IMR-90 (cell line): ENCODE data around the gene NKG7. TPM values are rescaled to one million over a fixed set of nuclear protein-coding genes. Genes with fewer than 3 reads are reported as not detected.

Experiments
- ATAC-seq: fragments of 200-7000 bp; cut with Tn5 transposase; 2 replicates; pipeline ENCODE4 v1.9.1; 2020; ENCODE audit warnings: low read depth, mild to moderate bottlenecking, moderate library complexity
- BruUV-seq: library from RNA; stranded (reverse); fragments of 400-500 nt; replicated peaks from 2 replicates; lab custom pipeline; 2021; lab: Mats Ljungman, UMichigan
- CTCF ChIA-PET: fragments of 300-600 bp; formaldehyde crosslinking; extraction: SDS; loops from one replicate; lab custom pipeline; 2021; ENCODE audit warnings: antibody characterized with exemption; lab: Yijun Ruan, JAX
- POLR2A ChIA-PET: fragments of 300-600 bp; sonication (Branson Sonifier 250); formaldehyde crosslinking; loops from one replicate; lab custom pipeline; 2022; ENCODE audit warnings: antibody characterized with exemption; ENCODE audit not compliant: unreplicated experiment; lab: Charles Lee
- DNase-seq: peaks from one replicate; pipeline ENCODE4 v3.0.0; 2013
- H2AFZ ChIP-seq: replicated peaks from 2 replicates; pipeline ENCODE3; 2013; ENCODE audit warnings: low read length, mild to moderate bottlenecking; ENCODE audit not compliant: poor library complexity
- H2AK5ac ChIP-seq: 2 replicates; pipeline ENCODE4 v1.6.1; 2013; ENCODE audit warnings: low read depth, low read length, inconsistent platforms
- H2AK9ac ChIP-seq: replicated peaks from 2 replicates; pipeline ENCODE3; 2013; ENCODE audit warnings: mild to moderate bottlenecking, low read depth, low read length, moderate library complexity; ENCODE audit not compliant: poor library complexity
- H2BK120ac ChIP-seq: 2 replicates; pipeline ENCODE4 v1.6.1; 2013; ENCODE audit warnings: low read depth, low read length, inconsistent platforms
- H2BK15ac ChIP-seq: 3 replicates; pipeline ENCODE4 v1.6.1; 2013; ENCODE audit warnings: low read depth, low read length, inconsistent platforms
- H2BK20ac ChIP-seq: 2 replicates; pipeline ENCODE4 v1.6.1; 2013; ENCODE audit warnings: low read depth, mild to moderate bottlenecking, inconsistent platforms, low read length, moderate library complexity
- H2BK5ac ChIP-seq: 2 replicates; pipeline ENCODE4 v1.6.1; 2013; ENCODE audit warnings: mild to moderate bottlenecking, low read depth, low read length, inconsistent platforms; ENCODE audit not compliant: poor library complexity, severe bottlenecking
- H3K14ac ChIP-seq: replicated peaks from 2 replicates; pipeline ENCODE4 v1.6.1; 2013; ENCODE audit warnings: low read depth, low read length, inconsistent platforms
- H3K18ac ChIP-seq: 2 replicates; pipeline ENCODE4 v1.6.1; 2013; ENCODE audit warnings: low read depth, low read length, control low read depth
- H3K23ac ChIP-seq: 2 replicates; pipeline ENCODE4 v1.6.1; 2013; ENCODE audit warnings: low read depth, low read length, inconsistent platforms
- H3K27ac ChIP-seq: 2 replicates; pipeline ENCODE4 v1.5.1; 2013; ENCODE audit warnings: mild to moderate bottlenecking, control low read depth, low read length; ENCODE audit not compliant: insufficient read depth
- H3K27me3 ChIP-seq: 2 replicates; pipeline ENCODE4 v1.6.1; 2013; ENCODE audit warnings: low read length; ENCODE audit not compliant: control insufficient read depth, insufficient read depth
- H3K36me3 ChIP-seq: 2 replicates; pipeline ENCODE4 v1.6.1; 2013; ENCODE audit warnings: low read length, mixed read lengths; ENCODE audit not compliant: control insufficient read depth, insufficient read depth
- H3K4ac ChIP-seq: 2 replicates; pipeline ENCODE4 v1.6.1; 2013; ENCODE audit warnings: low read depth, low read length, inconsistent platforms
- H3K4me1 ChIP-seq: 2 replicates; pipeline ENCODE4 v1.6.1; 2013; ENCODE audit warnings: low read length, mixed read lengths; ENCODE audit not compliant: control insufficient read depth, insufficient read depth
- H3K4me2 ChIP-seq: 2 replicates; pipeline ENCODE4 v1.6.1; 2013; ENCODE audit warnings: low read depth, mild to moderate bottlenecking, control low read depth, low read length, moderate library complexity
- H3K4me3 ChIP-seq: 2 replicates; pipeline ENCODE4 v1.5.1; 2013; ENCODE audit warnings: low read depth, mild to moderate bottlenecking, control low read depth, low read length, moderate library complexity; ENCODE audit not compliant: insufficient read depth
- H3K56ac ChIP-seq: 2 replicates; pipeline ENCODE4 v1.6.1; 2013; ENCODE audit warnings: low read length, inconsistent platforms; ENCODE audit not compliant: insufficient read depth; ENCODE audit errors: extremely low read depth
- H3K79me1 ChIP-seq, 2 experiments: 2 replicates each; pipeline ENCODE4 v1.6.1; 2013; ENCODE audit warnings: low read length in 2 of 2, inconsistent platforms in 1 of 2, low read depth in 1 of 2
- H3K9ac ChIP-seq: 2 replicates; pipeline ENCODE4 v1.6.1; 2013; ENCODE audit warnings: low read depth, low read length, control low read depth
- H3K9me1 ChIP-seq: 2 replicates; pipeline ENCODE4 v1.6.1; 2013; ENCODE audit warnings: low read length, inconsistent platforms; ENCODE audit not compliant: insufficient read depth
- H3K9me3 ChIP-seq: 2 replicates; pipeline ENCODE4 v1.6.1; 2013; ENCODE audit warnings: low read length; ENCODE audit not compliant: control insufficient read depth, insufficient read depth
- H4K20me1 ChIP-seq: 2 replicates; pipeline ENCODE4 v1.6.1; 2013; ENCODE audit warnings: low read length, inconsistent platforms; ENCODE audit not compliant: insufficient read depth
- H4K5ac ChIP-seq: 2 replicates; pipeline ENCODE4 v1.6.1; 2013; ENCODE audit warnings: mild to moderate bottlenecking, low read depth, low read length, control low read depth
- H4K8ac ChIP-seq, 2 experiments: 2 replicates each; pipeline ENCODE4 v1.6.1; 2013; ENCODE audit warnings: low read depth in 2 of 2, low read length in 2 of 2, control low read depth in 1 of 2, inconsistent platforms in 1 of 2
- H4K91ac ChIP-seq: 2 replicates; pipeline ENCODE4 v1.6.1; 2013; ENCODE audit warnings: low read depth, low read length, inconsistent platforms; ENCODE audit not compliant: insufficient read depth
- BHLHE40 ChIP-seq: fragments of 150-350 bp; IDR thresholded peaks from 2 replicates; pipeline ENCODE4 v1.6.1; 2016; ENCODE audit warnings: mild to moderate bottlenecking, low read depth, low read length
- MAZ ChIP-seq: IDR thresholded peaks from 2 replicates; pipeline ENCODE4 v1.6.1; 2012; ENCODE audit warnings: low read depth, mild to moderate bottlenecking, low read length, improper control_type of control experiment, moderate library complexity, borderline replicate concordance
- MXI1 ChIP-seq: IDR thresholded peaks from 2 replicates; pipeline ENCODE4 v1.6.1; 2012; ENCODE audit warnings: low read depth, mild to moderate bottlenecking, low read length, moderate library complexity, borderline replicate concordance
- RAD21 ChIP-seq: IDR thresholded peaks from 2 replicates; pipeline ENCODE4 v1.6.1; 2012; ENCODE audit warnings: low read length, improper control_type of control experiment
- WGBS, 2 experiments: methylation state at CpG; one replicate each; pipeline versions ENCODE4 v1.1.5 to v1.1.7; 2013; ENCODE audit warnings: missing lambda C conversion rate in 2 of 2; ENCODE audit not compliant: insufficient read length in 1 of 2; ENCODE audit errors: extremely low coverage in 2 of 2; 5-methylcytosine and 5-hydroxymethylcytosine counted together
- dilution Hi-C: fragments of 300-500 bp; cut with HindIII; formaldehyde crosslinking; loops from one replicate; pipeline ENCODE4 v1.14.3; 2018; ENCODE audit warnings: low sequenced_read_pairs; ENCODE audit not compliant: unreplicated experiment
- in situ Hi-C: fragments of 300-500 bp; cut with MboI; formaldehyde crosslinking; loops from 3 replicates; pipeline ENCODE4 v1.14.3; 2019; ENCODE audit warnings: low sequenced_read_pairs, inconsistent platforms, mixed read lengths
- intact Hi-C: fragments of 100-400 bp; cut with micrococcal nuclease; formaldehyde crosslinking; loops from 2 replicates; pipeline ENCODE4 v1.10.0; 2022
- polyA plus RNA-seq, 3 experiments: library from polyadenylated mRNA; depleted of rRNA; stranded (reverse); fragments of >200 nt; gene quantifications; 2 replicates each; pipeline ENCODE4 v1.2.3, GENCODE V29; 2012; ENCODE audit warnings: low replicate concordance in 1 of 3
- total RNA-seq: library from RNA; depleted of rRNA; stranded (reverse); fragments of >200 nt; gene quantifications from 2 replicates; pipeline ENCODE4 v1.2.3, GENCODE V29; 2012
- TF ChIP-seq, protein P1 (sequence below): fragments of 150-350 bp; IDR thresholded peaks from 2 replicates; pipeline ENCODE4 v1.6.1; 2017; ENCODE audit warnings: mild to moderate bottlenecking, antibody characterized with exemption, low read length, low read depth
- TF ChIP-seq, protein P2 (sequence below): conservative IDR thresholded peaks from 2 replicates; pipeline ENCODE4 v1.5.1; 2012; ENCODE audit warnings: mild to moderate bottlenecking, low read depth, low read length, improper control_type of control experiment
- TF ChIP-seq, protein P3 (sequence below): fragments of 150-350 bp; IDR thresholded peaks from 2 replicates; pipeline ENCODE4 v1.6.1; 2016; ENCODE audit warnings: low read depth, mild to moderate bottlenecking, low read length, moderate library complexity, borderline replicate concordance

The NKG7 gene
- total and polyA plus RNA-seq, 2 of the 4 experiments (the other 2 are of a cell fraction): not detected

DNA sequence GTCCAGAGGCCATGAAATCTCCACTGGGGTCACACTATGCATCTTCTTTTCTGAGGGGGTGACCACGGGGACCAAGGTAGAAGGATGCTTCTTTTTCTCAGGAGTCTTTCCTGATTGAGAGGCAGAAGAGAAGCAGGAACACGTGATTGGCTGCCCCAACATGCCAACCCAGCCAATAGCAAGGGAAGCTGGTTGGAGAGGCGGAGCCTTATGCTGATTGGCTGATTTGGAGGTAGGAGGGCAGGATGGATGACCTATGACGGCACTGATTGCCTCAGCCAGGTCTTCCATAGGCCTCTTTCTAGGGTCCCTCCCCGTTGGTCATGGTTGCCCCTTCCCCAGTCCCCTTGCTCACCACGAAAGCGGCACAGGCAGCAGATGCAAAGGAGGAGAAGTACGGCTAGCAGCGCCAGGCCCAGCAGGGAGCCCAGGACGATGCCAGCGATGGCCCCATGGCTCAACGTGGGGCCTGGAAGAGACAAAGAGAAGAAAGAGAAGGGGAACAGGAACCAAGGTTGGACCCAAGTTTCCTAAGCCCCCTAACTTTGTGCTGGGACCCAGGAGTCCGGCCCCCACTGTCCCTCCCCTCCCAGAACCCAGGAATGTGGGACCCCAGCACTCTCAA, 38.5 kb downstream of the NKG7 start:
- ChIA-PET CTCF (no interaction called here), POLR2A (no interaction called here)

More for the DNA sequence above, 38.5 kb downstream of the NKG7 start:
- Histone ChIP-seq H3K4ac (no peak overlapping the region), H3K9me1 (no peaks in the 10 kb centered on the region), H4K5ac (no peak overlapping the region), H2BK5ac (no peak overlapping the region), H3K79me1 (no peaks in the 10 kb centered on the region), H3K9ac (no peak overlapping the region), H2AFZ (no peak overlapping the region), H2AK9ac (no peak overlapping the region), H2AK5ac (no peak overlapping the region), H2BK15ac (no peak overlapping the region), H2BK120ac (no peak overlapping the region), H3K4me3 (no peak overlapping the region), H3K4me1 (no peaks in the 10 kb centered on the region), H3K27ac (no peak overlapping the region), H3K36me3 (no peaks in the 10 kb centered on the region), H3K4me2 (no peak overlapping the region), H3K18ac (no peak overlapping the region), H3K9me3 (no peaks in the 10 kb centered on the region), H4K20me1 (no peaks in the 10 kb centered on the region), H3K56ac (no peak overlapping the region), H3K14ac (no peak overlapping the region), H2BK20ac (no peak overlapping the region), H3K27me3 (no peaks in the 10 kb centered on the region), H3K23ac (no peak overlapping the region), H4K8ac (no peak overlapping the region), H4K91ac (no peak overlapping the region)
- dilution Hi-C loops (no loop called here), intact Hi-C loops (no loop called here), in situ Hi-C loops (no loop called here)
- ATAC-seq (no peak), DNase-seq (no peak)
- TF ChIP-seq MAZ (no peak), MXI1 (no peak), RAD21 (no peak), BHLHE40 (no peak)
- TF ChIP-seq, protein P1, sequence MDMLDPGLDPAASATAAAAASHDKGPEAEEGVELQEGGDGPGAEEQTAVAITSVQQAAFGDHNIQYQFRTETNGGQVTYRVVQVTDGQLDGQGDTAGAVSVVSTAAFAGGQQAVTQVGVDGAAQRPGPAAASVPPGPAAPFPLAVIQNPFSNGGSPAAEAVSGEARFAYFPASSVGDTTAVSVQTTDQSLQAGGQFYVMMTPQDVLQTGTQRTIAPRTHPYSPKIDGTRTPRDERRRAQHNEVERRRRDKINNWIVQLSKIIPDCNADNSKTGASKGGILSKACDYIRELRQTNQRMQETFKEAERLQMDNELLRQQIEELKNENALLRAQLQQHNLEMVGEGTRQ: no peak
- TF ChIP-seq, protein P2, sequence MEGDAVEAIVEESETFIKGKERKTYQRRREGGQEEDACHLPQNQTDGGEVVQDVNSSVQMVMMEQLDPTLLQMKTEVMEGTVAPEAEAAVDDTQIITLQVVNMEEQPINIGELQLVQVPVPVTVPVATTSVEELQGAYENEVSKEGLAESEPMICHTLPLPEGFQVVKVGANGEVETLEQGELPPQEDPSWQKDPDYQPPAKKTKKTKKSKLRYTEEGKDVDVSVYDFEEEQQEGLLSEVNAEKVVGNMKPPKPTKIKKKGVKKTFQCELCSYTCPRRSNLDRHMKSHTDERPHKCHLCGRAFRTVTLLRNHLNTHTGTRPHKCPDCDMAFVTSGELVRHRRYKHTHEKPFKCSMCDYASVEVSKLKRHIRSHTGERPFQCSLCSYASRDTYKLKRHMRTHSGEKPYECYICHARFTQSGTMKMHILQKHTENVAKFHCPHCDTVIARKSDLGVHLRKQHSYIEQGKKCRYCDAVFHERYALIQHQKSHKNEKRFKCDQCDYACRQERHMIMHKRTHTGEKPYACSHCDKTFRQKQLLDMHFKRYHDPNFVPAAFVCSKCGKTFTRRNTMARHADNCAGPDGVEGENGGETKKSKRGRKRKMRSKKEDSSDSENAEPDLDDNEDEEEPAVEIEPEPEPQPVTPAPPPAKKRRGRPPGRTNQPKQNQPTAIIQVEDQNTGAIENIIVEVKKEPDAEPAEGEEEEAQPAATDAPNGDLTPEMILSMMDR: no peak
- TF ChIP-seq, protein P3, sequence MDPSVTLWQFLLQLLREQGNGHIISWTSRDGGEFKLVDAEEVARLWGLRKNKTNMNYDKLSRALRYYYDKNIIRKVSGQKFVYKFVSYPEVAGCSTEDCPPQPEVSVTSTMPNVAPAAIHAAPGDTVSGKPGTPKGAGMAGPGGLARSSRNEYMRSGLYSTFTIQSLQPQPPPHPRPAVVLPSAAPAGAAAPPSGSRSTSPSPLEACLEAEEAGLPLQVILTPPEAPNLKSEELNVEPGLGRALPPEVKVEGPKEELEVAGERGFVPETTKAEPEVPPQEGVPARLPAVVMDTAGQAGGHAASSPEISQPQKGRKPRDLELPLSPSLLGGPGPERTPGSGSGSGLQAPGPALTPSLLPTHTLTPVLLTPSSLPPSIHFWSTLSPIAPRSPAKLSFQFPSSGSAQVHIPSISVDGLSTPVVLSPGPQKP: no peak
- 96% methylated on average over 4 of the region's 13 CpGs; no CpG with 5 or more reads in 1 of the 2 experiments for WGBS, 2 experiments
- no TSS peak for BruUV-seq
